ENCODE results near the gene BPIFB2.

The BPIFB2 gene

DNA sequence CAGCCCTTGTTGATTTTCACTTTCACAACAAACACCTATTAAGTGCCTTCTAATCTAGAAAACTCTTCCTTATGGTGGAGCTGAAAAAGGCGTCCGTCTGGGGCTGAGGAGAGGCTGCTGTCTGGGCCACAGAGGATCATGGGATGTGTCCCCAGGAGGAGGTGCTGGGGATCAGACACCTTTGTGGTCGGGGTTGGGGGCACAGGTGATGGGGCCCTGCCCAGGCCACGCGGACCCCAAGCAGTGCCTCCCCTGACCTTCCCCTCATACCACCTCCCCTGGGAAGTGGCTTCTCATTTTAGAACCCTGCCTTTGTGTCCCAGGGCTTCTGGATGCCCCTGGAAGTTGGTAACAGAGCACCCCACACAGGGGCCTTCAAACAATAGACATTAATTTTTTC, 44.3 kb upstream of the BPIFB2 start:
- TF ChIP-seq, protein P1, sequence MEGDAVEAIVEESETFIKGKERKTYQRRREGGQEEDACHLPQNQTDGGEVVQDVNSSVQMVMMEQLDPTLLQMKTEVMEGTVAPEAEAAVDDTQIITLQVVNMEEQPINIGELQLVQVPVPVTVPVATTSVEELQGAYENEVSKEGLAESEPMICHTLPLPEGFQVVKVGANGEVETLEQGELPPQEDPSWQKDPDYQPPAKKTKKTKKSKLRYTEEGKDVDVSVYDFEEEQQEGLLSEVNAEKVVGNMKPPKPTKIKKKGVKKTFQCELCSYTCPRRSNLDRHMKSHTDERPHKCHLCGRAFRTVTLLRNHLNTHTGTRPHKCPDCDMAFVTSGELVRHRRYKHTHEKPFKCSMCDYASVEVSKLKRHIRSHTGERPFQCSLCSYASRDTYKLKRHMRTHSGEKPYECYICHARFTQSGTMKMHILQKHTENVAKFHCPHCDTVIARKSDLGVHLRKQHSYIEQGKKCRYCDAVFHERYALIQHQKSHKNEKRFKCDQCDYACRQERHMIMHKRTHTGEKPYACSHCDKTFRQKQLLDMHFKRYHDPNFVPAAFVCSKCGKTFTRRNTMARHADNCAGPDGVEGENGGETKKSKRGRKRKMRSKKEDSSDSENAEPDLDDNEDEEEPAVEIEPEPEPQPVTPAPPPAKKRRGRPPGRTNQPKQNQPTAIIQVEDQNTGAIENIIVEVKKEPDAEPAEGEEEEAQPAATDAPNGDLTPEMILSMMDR (conservative IDR thresholded peaks at IDR 0.05; ENCODE audit: low read depth, low read length), result no peak
- no peak for DNase-seq (ENCODE audit: low read depth)
- no peak overlapping the region for H3K4me3 ChIP-seq (ENCODE audit: low read length)

DNA sequence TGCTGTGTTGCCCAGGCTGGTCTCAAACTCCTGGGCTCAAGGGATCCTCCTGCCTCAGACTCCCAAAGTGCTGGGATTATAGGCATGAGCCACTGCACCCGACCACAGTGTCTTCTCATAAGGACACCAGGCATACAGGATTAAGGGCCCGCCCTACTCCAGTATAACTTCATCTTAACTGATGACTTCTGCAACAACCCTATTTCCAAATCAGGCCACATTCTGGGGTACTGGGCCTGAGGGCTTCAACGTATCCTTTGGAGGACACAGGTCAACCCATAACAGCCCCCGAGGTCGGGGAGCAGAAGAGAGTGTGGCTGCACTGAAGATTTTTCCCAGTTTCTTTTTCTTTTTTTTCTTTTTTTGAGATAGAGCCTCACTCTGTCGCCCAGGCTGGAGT, 42.9 kb upstream of the BPIFB2 start:
- no peak overlapping the region for H3K4me3 ChIP-seq (ENCODE audit: low read length)
- no peak for DNase-seq (ENCODE audit: low read depth)
- TF ChIP-seq, protein P1 (conservative IDR thresholded peaks at IDR 0.05; ENCODE audit: low read depth, low read length), result no peak

DNA sequence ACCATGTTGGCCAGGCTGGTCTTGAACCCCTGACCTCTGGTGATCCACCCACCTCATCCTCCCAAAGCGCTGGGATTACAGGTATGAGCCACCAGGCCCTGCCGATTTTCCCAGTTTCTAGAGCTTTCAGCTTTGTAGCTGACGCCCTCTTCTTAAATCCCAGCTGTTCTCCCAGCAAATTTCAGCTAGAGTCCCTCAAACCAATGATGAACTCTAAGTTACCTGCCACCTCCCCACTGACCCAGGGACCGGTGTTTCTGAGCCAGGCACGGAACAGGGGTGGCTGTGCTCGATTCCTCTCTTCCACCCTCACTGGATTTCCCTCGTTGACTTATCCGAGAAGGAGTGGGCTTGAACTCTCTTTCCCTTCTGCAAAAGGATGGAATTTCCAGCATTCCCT, 42.4 kb upstream of the BPIFB2 start:
- TF ChIP-seq, protein P1 (conservative IDR thresholded peaks at IDR 0.05; ENCODE audit: low read depth, low read length), result no peak
- no peak overlapping the region for H3K4me3 ChIP-seq (ENCODE audit: low read length)
- no peak for DNase-seq (ENCODE audit: low read depth)

DNA sequence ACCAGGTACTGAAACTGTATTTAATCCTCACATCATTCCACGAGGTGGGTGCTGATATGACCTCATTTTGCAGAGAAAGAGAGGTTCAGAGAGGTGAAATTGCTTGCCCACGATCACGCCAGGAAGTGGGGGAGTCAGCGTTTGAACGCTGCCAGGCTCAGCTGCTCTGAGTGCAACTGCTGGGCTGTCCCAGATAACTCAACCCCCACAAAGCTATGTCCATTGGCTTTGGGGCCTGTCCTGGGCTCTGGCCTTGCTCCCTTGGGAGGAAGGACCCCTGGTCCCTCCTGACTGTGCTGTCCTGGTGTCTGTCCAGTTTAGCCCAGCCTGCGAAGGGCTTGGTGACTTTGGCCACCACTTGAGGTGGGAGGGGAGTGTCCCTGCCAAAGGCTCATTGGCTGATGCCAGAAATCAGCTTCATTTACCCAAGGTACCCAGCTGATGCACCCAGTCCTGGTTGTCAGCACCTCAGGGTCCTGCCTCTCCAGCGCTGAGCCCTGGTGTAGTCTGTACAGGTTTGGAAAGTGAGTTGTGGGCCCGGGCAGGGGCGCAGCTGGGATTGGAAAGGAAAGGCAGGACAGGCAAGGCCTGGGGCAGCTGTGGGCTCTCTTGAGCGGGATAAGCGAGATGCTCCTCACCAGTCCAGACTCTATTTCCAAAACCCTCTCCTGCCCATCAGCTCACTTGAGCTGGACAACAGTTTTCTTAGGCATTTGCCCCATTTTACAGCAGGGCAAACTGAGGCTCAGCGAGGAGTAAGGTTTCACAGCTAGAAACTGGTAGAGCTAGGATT, 41.7 kb upstream of the BPIFB2 start:
- no peak overlapping the region for H3K4me3 ChIP-seq (ENCODE audit: low read length)
- TF ChIP-seq, protein P1 (conservative IDR thresholded peaks at IDR 0.05; ENCODE audit: low read depth, low read length), result no peak
- no peak for DNase-seq (ENCODE audit: low read depth)

DNA sequence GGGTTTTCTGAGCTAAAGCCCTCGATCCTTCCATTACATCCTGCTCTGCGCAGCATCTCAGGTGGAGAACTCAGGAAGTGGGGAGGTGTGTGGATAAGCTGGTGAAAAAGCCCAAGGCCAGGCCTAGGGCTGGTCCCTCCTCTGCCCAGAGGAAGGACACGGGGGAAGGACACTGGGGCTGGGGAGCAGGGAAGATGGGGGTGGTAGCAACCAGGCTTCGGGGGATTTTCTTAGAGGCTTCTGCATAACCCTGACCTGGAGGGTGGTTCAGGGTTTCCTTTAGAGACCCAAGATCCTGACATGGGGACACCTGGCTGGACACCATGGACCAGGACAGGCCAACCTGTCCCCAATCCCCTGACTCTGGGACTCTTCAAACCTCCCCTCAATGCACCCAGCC, 41.1 kb upstream of the BPIFB2 start:
- H3K4me3 ChIP-seq (ENCODE audit: low read length), result no peak overlapping the region

DNA sequence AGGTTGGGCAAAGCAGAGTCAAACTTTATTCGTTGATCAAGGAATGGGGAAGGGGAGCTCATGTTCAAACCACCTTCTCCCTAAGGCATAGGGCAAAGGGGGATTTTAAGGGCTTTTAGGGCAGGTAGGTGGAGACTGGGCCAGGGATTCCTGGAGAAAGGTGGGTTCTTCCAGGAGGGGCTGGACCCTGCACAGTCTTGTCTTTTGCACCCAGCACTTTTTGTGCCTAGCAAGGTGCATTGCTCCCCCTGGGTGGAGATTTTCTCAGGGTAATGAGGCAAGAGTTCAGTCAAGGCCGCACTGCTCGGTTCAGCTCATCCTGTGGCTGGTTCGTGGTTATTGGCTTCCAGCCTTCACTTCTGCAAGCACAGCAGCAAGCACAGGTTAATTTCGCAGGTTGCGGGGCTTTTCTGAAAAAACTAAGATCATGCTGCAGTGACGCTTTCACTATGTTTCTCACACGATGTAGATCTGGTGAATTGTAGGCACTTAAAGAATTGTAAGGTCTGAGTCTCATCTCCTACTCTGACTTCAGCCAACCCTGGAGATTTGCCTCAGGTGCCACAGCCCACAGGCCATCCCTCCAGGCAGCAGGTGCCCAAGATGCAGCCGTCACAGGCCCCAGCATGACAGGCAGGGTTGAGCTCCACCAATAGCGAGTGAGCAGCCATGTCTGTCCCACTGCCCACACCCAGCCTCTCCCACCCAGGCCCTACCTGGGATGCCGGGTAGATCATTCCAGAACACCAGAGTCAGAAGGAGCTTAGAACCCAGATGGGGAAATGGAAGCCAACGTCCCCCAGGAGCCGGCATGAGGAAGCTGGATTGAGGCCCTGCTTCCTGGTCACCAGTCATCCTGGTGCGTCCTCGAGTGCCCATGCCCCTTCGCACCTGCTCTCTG, 40.4 kb upstream of the BPIFB2 start:
- no peak for DNase-seq (ENCODE audit: low read depth)
- TF ChIP-seq, protein P1 (conservative IDR thresholded peaks at IDR 0.05; ENCODE audit: low read depth, low read length), result no peak
- no peak overlapping the region for H3K4me3 ChIP-seq (ENCODE audit: low read length)

More for the DNA sequence above, 41.1 kb upstream of the BPIFB2 start:
- TF ChIP-seq, protein P1 (conservative IDR thresholded peaks at IDR 0.05; ENCODE audit: low read depth, low read length), result no peak
- no peak for DNase-seq (ENCODE audit: low read depth)
